Inferior parietal cortex (tissue), 1 donor: ENCODE results near the gene CCDC85A.

Experiments
- DNase-seq: peaks from one replicate; pipeline ENCODE4 v3.0.0-alpha.2; 2016; ENCODE audit errors: extremely low spot score

CCDC85A gene

GRCh38 chr2:56239437-56239836, 55.6 kb downstream of the CCDC85A start:
- DNase-seq: no peak

GRCh38 chr2:56240210-56240609, 56.4 kb downstream of the CCDC85A start:
- DNase-seq: no peak

- no peak for DNase-seq
Observed at GRCh38 chr2:56244506-56244905, 60.7 kb downstream of the CCDC85A start.

GRCh38 chr2:56244911-56245530, 61.2 kb downstream of the CCDC85A start:
- no peak for DNase-seq

- DNase-seq: no peak
Observed at GRCh38 chr2:56248965-56249742, 65.4 kb downstream of the CCDC85A start.

GRCh38 chr2:56250153-56250729, 66.5 kb downstream of the CCDC85A start:
- no peak for DNase-seq

GRCh38 chr2:56260415-56260814, 76.6 kb downstream of the CCDC85A start:
- no peak for DNase-seq

- no peak for DNase-seq
Observed at GRCh38 chr2:56262241-56262640, 78.5 kb downstream of the CCDC85A start.

GRCh38 chr2:56263876-56264275, 80.1 kb downstream of the CCDC85A start:
- no peak for DNase-seq

- DNase-seq: no peak
Observed at GRCh38 chr2:56266761-56267414, 83.1 kb downstream of the CCDC85A start.

GRCh38 chr2:56267415-56267788, 83.6 kb downstream of the CCDC85A start:
- no peak for DNase-seq

- no peak for DNase-seq
Observed at GRCh38 chr2:56268856-56269255, 85.1 kb downstream of the CCDC85A start.

- DNase-seq: no peak
Observed at GRCh38 chr2:56271275-56271674, 87.5 kb downstream of the CCDC85A start.

GRCh38 chr2:56285224-56285623, 101.4 kb downstream of the CCDC85A start:
- DNase-seq: no peak

GRCh38 chr2:56286936-56287335, 103.1 kb downstream of the CCDC85A start:
- DNase-seq: no peak

- DNase-seq: no peak
Observed at GRCh38 chr2:56287508-56287907, 103.7 kb downstream of the CCDC85A start.

- DNase-seq: no peak
Observed at GRCh38 chr2:56287974-56288373, 104.2 kb downstream of the CCDC85A start.

GRCh38 chr2:56288838-56289580, 105.2 kb downstream of the CCDC85A start:
- no peak for DNase-seq

GRCh38 chr2:56291711-56292110, 107.9 kb downstream of the CCDC85A start:
- DNase-seq: no peak

GRCh38 chr2:56292951-56293350, 109.2 kb downstream of the CCDC85A start:
- no peak for DNase-seq

- DNase-seq: no peak
Observed at GRCh38 chr2:56295666-56296065, 111.9 kb downstream of the CCDC85A start.

- DNase-seq: no peak
Observed at GRCh38 chr2:56297671-56298070, 113.9 kb downstream of the CCDC85A start.
